H1 (cell line): ENCODE data around the gene NUP88. TPM values are rescaled to one million over a fixed set of nuclear protein-coding genes. Genes with fewer than 3 reads are reported as not detected.

ENCODE experiments used
- CTCF ChIA-PET: fragments of 300-600 bp; sonication (Branson Sonifier 250); formaldehyde crosslinking; loops from one replicate; lab custom pipeline; 2021; ENCODE audit not compliant: partially characterized antibody; lab: Charles Lee
- POLR2A ChIA-PET: fragments of 300-600 bp; sonication (Branson Sonifier 250); formaldehyde crosslinking; loops from one replicate; lab custom pipeline; 2021; ENCODE audit warnings: inconsistent platforms; ENCODE audit not compliant: partially characterized antibody; lab: Charles Lee
- DNase-seq, 2 experiments: peaks; one replicate each; pipeline versions ENCODE4 v3.0.0 to v3.0.0-alpha.2; 2010 to 2022; ENCODE audit warnings: low spot score in 2 of 2, low read depth in 1 of 2, mixed read lengths in 1 of 2
- FAIRE-seq: peaks from 2 replicates; lab custom pipeline; 2011; peaks lifted over from hg19 to GRCh38; lab: Jason Lieb, UNC
- H2AFZ ChIP-seq: 2 replicates; pipeline ENCODE4 v1.8.1; 2012; ENCODE audit warnings: low read length, inconsistent platforms
- H2AK5ac ChIP-seq: 2 replicates; pipeline ENCODE4 v1.6.1; 2013; ENCODE audit warnings: low read depth, low read length
- H2BK120ac ChIP-seq: replicated peaks from 2 replicates; pipeline ENCODE3; 2013; ENCODE audit warnings: low read depth, low read length, inconsistent platforms
- H2BK12ac ChIP-seq: 2 replicates; pipeline ENCODE4 v1.6.1; 2013; ENCODE audit warnings: low read depth, low read length
- H2BK15ac ChIP-seq: 2 replicates; pipeline ENCODE4 v1.6.1; 2013; ENCODE audit warnings: low read length
- H2BK20ac ChIP-seq: 2 replicates; pipeline ENCODE4 v1.6.1; 2013; ENCODE audit warnings: low read length
- H2BK5ac ChIP-seq: 2 replicates; pipeline ENCODE4 v1.6.1; 2013; ENCODE audit warnings: low read depth, low read length
- H3K14ac ChIP-seq: 2 replicates; pipeline ENCODE4 v1.6.1; 2013; ENCODE audit warnings: inconsistent platforms; ENCODE audit not compliant: insufficient read length
- H3K18ac ChIP-seq: 2 replicates; pipeline ENCODE4 v1.6.1; 2013; ENCODE audit warnings: low read length; ENCODE audit errors: extremely low read depth
- H3K23ac ChIP-seq: 2 replicates; pipeline ENCODE4 v1.6.1; 2013; ENCODE audit warnings: inconsistent platforms; ENCODE audit not compliant: insufficient read length
- H3K23me2 ChIP-seq: 2 replicates; pipeline ENCODE4 v1.6.1; 2013; ENCODE audit warnings: low read depth, low read length
- H3K27ac ChIP-seq: 2 replicates; pipeline ENCODE4 v1.6.1; 2011; ENCODE audit warnings: low read depth, low read length, inconsistent platforms
- H3K27me3 ChIP-seq, 4 experiments: replicated peaks in 1 of 4; 1 replicate in 1 of 4; 2 replicates in 3 of 4; pipeline versions ENCODE4 v1.6.1 to v1.8.1; 2011 to 2013; ENCODE audit warnings: low read length in 3 of 4, mild to moderate bottlenecking in 3 of 4, inconsistent platforms in 2 of 4, mixed read lengths in 2 of 4, moderate library complexity in 1 of 4; ENCODE audit not compliant: control insufficient read depth in 3 of 4, insufficient read depth in 3 of 4; ENCODE audit errors: extremely low read depth in 1 of 4
- H3K36me3 ChIP-seq, 4 experiments: 2 replicates each; pipeline versions ENCODE4 v1.6.1 to v1.8.1; 2011 to 2013; ENCODE audit warnings: mild to moderate bottlenecking in 4 of 4, low read length in 3 of 4, moderate library complexity in 2 of 4, control low read depth in 1 of 4, inconsistent platforms in 1 of 4; ENCODE audit not compliant: insufficient read depth in 4 of 4, control insufficient read depth in 2 of 4
- H3K4ac ChIP-seq: replicated peaks from 2 replicates; pipeline ENCODE3; 2013; ENCODE audit warnings: low read length, low read depth, mixed read lengths, inconsistent platforms; ENCODE audit not compliant: insufficient read length
- H3K4me1 ChIP-seq, 4 experiments: replicated peaks in 1 of 4; 1 replicate in 1 of 4; 2 replicates in 3 of 4; pipeline versions ENCODE4 v1.6.1 to v1.8.1; 2011 to 2013; ENCODE audit warnings: low read length in 3 of 4, inconsistent platforms in 2 of 4, mixed read lengths in 1 of 4; ENCODE audit not compliant: insufficient read depth in 4 of 4, control insufficient read depth in 3 of 4
- H3K4me2 ChIP-seq, 2 experiments: 2 replicates each; pipeline versions ENCODE4 v1.6.1 to v1.8.1; 2011 to 2013; ENCODE audit warnings: low read depth in 2 of 2, low read length in 2 of 2, control low read depth in 1 of 2, inconsistent platforms in 1 of 2, mild to moderate bottlenecking in 1 of 2; ENCODE audit not compliant: insufficient read depth in 1 of 2
- H3K4me3 ChIP-seq, 4 experiments: fragments of 200-600, 300-600 bp in 1 of 4; sonication (generic), shearing (Covaris generic), sonication (Bioruptor Twin) in 1 of 4; 2 replicates each; pipeline versions ENCODE4 v1.5.1 to v1.8.1; 2011 to 2016; ENCODE audit warnings: low read length in 4 of 4, low read depth in 3 of 4, control low read depth in 2 of 4, inconsistent platforms in 2 of 4, mild to moderate bottlenecking in 2 of 4, mixed read lengths in 1 of 4, moderate library complexity in 1 of 4; ENCODE audit not compliant: insufficient read depth in 2 of 4; ENCODE audit errors: extremely low read depth in 1 of 4
- H3K56ac ChIP-seq: replicated peaks from 2 replicates; pipeline ENCODE3; 2013; ENCODE audit warnings: low read depth, mild to moderate bottlenecking, mixed read lengths, low read length, inconsistent platforms; ENCODE audit not compliant: insufficient read length
- H3K79me1 ChIP-seq: 2 replicates; pipeline ENCODE4 v1.6.1; 2013; ENCODE audit warnings: low read depth, low read length, control low read depth
- H3K79me2 ChIP-seq, 2 experiments: 2 replicates each; pipeline versions ENCODE4 v1.6.1 to v1.8.1; 2012 to 2013; ENCODE audit warnings: low read length in 2 of 2, mild to moderate bottlenecking in 2 of 2, inconsistent platforms in 1 of 2; ENCODE audit not compliant: insufficient read depth in 2 of 2, control insufficient read depth in 1 of 2
- H3K9ac ChIP-seq, 4 experiments: replicated peaks in 1 of 4; 1 replicate in 1 of 4; 2 replicates in 3 of 4; pipeline versions ENCODE4 v1.6.1 to v1.8.1; 2011 to 2013; ENCODE audit warnings: low read depth in 3 of 4, low read length in 3 of 4, control low read depth in 2 of 4, mild to moderate bottlenecking in 2 of 4, moderate library complexity in 2 of 4, inconsistent platforms in 1 of 4; ENCODE audit errors: extremely low read depth in 1 of 4
- H3K9me3 ChIP-seq, 2 experiments: 2 replicates each; pipeline versions ENCODE4 v1.6.1 to v1.8.1; 2012 to 2013; ENCODE audit warnings: mild to moderate bottlenecking in 2 of 2, moderate library complexity in 2 of 2, control low read depth in 1 of 2, inconsistent platforms in 1 of 2, low read depth in 1 of 2, low read length in 1 of 2, mixed read lengths in 1 of 2; ENCODE audit not compliant: insufficient read depth in 2 of 2
- H4K20me1 ChIP-seq, 2 experiments: replicated peaks in 1 of 2; 2 replicates each; pipeline versions ENCODE3 to v1.8.1; 2011 to 2013; ENCODE audit warnings: inconsistent platforms in 2 of 2, low read length in 2 of 2, mild to moderate bottlenecking in 1 of 2; ENCODE audit not compliant: insufficient read depth in 2 of 2, control insufficient read depth in 1 of 2
- H4K5ac ChIP-seq: 2 replicates; pipeline ENCODE4 v1.6.1; 2013; ENCODE audit warnings: low read length, low read depth, mixed read lengths, inconsistent platforms; ENCODE audit not compliant: insufficient read length
- H4K8ac ChIP-seq: 2 replicates; pipeline ENCODE4 v1.8.0; 2013; ENCODE audit warnings: mild to moderate bottlenecking, moderate library complexity, low read length, inconsistent platforms; ENCODE audit not compliant: insufficient read depth; ENCODE audit errors: extremely low read depth
- H4K91ac ChIP-seq: replicated peaks from 2 replicates; pipeline ENCODE3; 2013; ENCODE audit warnings: low read length, mixed read lengths, inconsistent platforms; ENCODE audit not compliant: insufficient read length
- EP300 ChIP-seq, 2 experiments: IDR thresholded peaks; 1 replicate in 1 of 2; 2 replicates in 1 of 2; pipeline ENCODE4 v1.6.1; 2011 to 2012; ENCODE audit warnings: low read depth in 2 of 2, low read length in 2 of 2, mild to moderate bottlenecking in 2 of 2, borderline replicate concordance in 1 of 2, inconsistent platforms in 1 of 2, moderate library complexity in 1 of 2
- HDAC6 ChIP-seq: IDR thresholded peaks from one replicate; pipeline ENCODE4 v1.7.1; 2012; ENCODE audit warnings: low read depth, mild to moderate bottlenecking, inconsistent platforms, low read length, moderate library complexity
- WGBS, 2 experiments: shearing (Covaris generic) in 1 of 2; methylation state at CpG; one replicate each; pipeline versions ENCODE4 v1.1.6 to v1.1.7; 2013 to 2015; ENCODE audit warnings: low lambda C conversion rate in 2 of 2, mixed read lengths in 2 of 2, inconsistent platforms in 1 of 2, low coverage in 1 of 2, missing lambda C conversion rate in 1 of 2; ENCODE audit not compliant: insufficient replicate concordance in 2 of 2, insufficient coverage in 1 of 2, insufficient read length in 1 of 2; ENCODE audit errors: extremely low coverage in 1 of 2, missing lambda C conversion rate in 1 of 2; 5-methylcytosine and 5-hydroxymethylcytosine counted together
- polyA plus RNA-seq, 7 experiments: library from polyadenylated mRNA; depleted of rRNA in 3 of 7; stranded (reverse) in 5 of 7; unstranded in 2 of 7; fragments of >200 nt in 5 of 7; fragments of 200-250 nt in 2 of 7; gene quantifications; 1 replicate in 5 of 7; 2 replicates in 1 of 7; 4 replicates in 1 of 7; pipeline versions ENCODE4 v1.2.1 to v1.2.3, GENCODE V29; 2011 to 2013; ENCODE audit warnings: missing spikeins in 2 of 7, mixed read lengths in 2 of 7
- total RNA-seq: library from RNA; stranded (reverse); fragmentation: NEBNext Ultra II Directional; extraction: Animal tissue kit (Norgen Biotek cat#: 25700); gene quantifications from 2 replicates; pipeline ENCODE4 v1.2.1, GENCODE V29; 2021

The NUP88 gene
- total and polyA plus RNA-seq, 2 of the 8 experiments (the other 6 are each of a cell fraction or from before 2014, with no cell fraction given) = 77.4 to 105 TPM

GRCh38 chr17:5396612-5397011, 22.9 kb downstream of the NUP88 start:
- no peak overlapping the region for H3K23ac ChIP-seq
- ChIA-PET POLR2A (interaction anchor here (1.8 to 2.2 kb wide), 3 partner anchors 9 to 23 kb away, joined by 6 to 9 read pairs (median 6); partner anchors contain the start of genes NUP88 and RPAIN), CTCF (no interaction called here)
- no peak overlapping the region for H3K4ac ChIP-seq
- H3K9me3 ChIP-seq = no peaks in the 10 kb centered on the region
- no peak overlapping the region for H3K4me2 ChIP-seq
- peaks cover 29 to 76% (median 63%) of the 10 kb centered on the region in 4 experiments for H3K36me3 ChIP-seq
- no peak overlapping the region for H3K27ac ChIP-seq
- H2AFZ ChIP-seq = no peak overlapping the region
- H2BK20ac ChIP-seq = no peak overlapping the region
- H2BK120ac ChIP-seq = no peak overlapping the region
- H3K4me1 ChIP-seq = no peaks in the 10 kb centered on the region
- TF ChIP-seq EP300 (IDR thresholded peaks at IDR 0.05; ENCODE audit: borderline replicate concordance in 1 of 2, low read depth in 2 of 2, low read length in 2 of 2) (no peak), HDAC6 (no peak)
- no peaks in the 10 kb centered on the region for H3K79me2 ChIP-seq
- H3K79me1 ChIP-seq = no peaks in the 10 kb centered on the region
- H3K18ac ChIP-seq = no peak overlapping the region
- no peak overlapping the region for H2BK12ac ChIP-seq
- H2AK5ac ChIP-seq = no peak overlapping the region
- no peak overlapping the region for H4K8ac ChIP-seq
- FAIRE-seq = no peak
- 84% methylated on average over 2 of the region's 2 CpGs; no CpG with 5 or more reads in 1 of the 2 experiments for WGBS, 2 experiments
- H3K14ac ChIP-seq = no peak overlapping the region
- no peak overlapping the region for H2BK5ac ChIP-seq
- no peak overlapping the region for H3K56ac ChIP-seq
- peaks cover 0 to 2% (median 0%) of the 10 kb centered on the region in 4 experiments; a peak in 1 of 7 replicates for H3K27me3 ChIP-seq
- no peak for DNase-seq
- peaks cover 2 to 3% of the 10 kb centered on the region in 2 experiments for H4K20me1 ChIP-seq
- H3K4me3 ChIP-seq = no peak overlapping the region
- no peaks in the 10 kb centered on the region for H3K23me2 ChIP-seq
- no peak overlapping the region for H2BK15ac ChIP-seq
- H3K9ac ChIP-seq = no peak overlapping the region
- no peak overlapping the region for H4K91ac ChIP-seq
- no peak overlapping the region for H4K5ac ChIP-seq
